Activated naive CD8-positive, alpha-beta T cell treated with anti-CD3 and anti-CD28 coated beads for 36 hours (primary cell): ENCODE measurements around the gene COL9A1. TPM values are rescaled to one million over a fixed set of nuclear protein-coding genes. Genes with fewer than 3 reads are reported as not detected.

Experiments used
- DNase-seq: peaks from one replicate; pipeline ENCODE4 v3.0.0; 2021
- H3K27ac Mint-ChIP-seq: one replicate; pipeline ENCODE4 v1.8.0; 2022; ENCODE audit warnings: mild to moderate bottlenecking, moderate library complexity, mixed read lengths
- H3K27me3 Mint-ChIP-seq: one replicate; pipeline ENCODE4 v1.8.0; 2022; ENCODE audit warnings: mild to moderate bottlenecking, mixed read lengths
- H3K36me3 Mint-ChIP-seq: one replicate; pipeline ENCODE4 v1.8.0; 2021; ENCODE audit warnings: mild to moderate bottlenecking, mixed read lengths
- H3K4me1 Mint-ChIP-seq: one replicate; pipeline ENCODE4 v1.8.0; 2021; ENCODE audit warnings: mixed read lengths
- H3K4me3 Mint-ChIP-seq: one replicate; pipeline ENCODE4 v1.8.0; 2022; ENCODE audit warnings: mild to moderate bottlenecking, moderate library complexity, mixed read lengths
- H3K9me3 Mint-ChIP-seq: one replicate; pipeline ENCODE4 v1.8.0; 2022; ENCODE audit warnings: mixed read lengths
- total RNA-seq, 2 experiments: library from RNA; stranded (reverse); gene quantifications; one replicate each; pipeline ENCODE4 v1.2.3, GENCODE V29; 2021

Gene COL9A1
- total RNA-seq, 2 experiments from 2014 or later: not detected

GRCh38 chr6:70183538-70183937, 119.3 kb downstream of the COL9A1 start:
- Mint-ChIP-seq H3K27me3 (no peaks in the 10 kb centered on the region), H3K36me3 (no peaks in the 10 kb centered on the region), H3K4me3 (no peak overlapping the region), H3K27ac (no peak overlapping the region), H3K9me3 (no peaks in the 10 kb centered on the region), H3K4me1 (no peaks in the 10 kb centered on the region)
- no peak for DNase-seq

GRCh38 chr6:70180901-70181599, 121.8 kb downstream of the COL9A1 start:
- H3K27ac Mint-ChIP-seq: no peak overlapping the region
- no peaks in the 10 kb centered on the region for H3K27me3 Mint-ChIP-seq
- H3K4me1 Mint-ChIP-seq: no peaks in the 10 kb centered on the region

DNA sequence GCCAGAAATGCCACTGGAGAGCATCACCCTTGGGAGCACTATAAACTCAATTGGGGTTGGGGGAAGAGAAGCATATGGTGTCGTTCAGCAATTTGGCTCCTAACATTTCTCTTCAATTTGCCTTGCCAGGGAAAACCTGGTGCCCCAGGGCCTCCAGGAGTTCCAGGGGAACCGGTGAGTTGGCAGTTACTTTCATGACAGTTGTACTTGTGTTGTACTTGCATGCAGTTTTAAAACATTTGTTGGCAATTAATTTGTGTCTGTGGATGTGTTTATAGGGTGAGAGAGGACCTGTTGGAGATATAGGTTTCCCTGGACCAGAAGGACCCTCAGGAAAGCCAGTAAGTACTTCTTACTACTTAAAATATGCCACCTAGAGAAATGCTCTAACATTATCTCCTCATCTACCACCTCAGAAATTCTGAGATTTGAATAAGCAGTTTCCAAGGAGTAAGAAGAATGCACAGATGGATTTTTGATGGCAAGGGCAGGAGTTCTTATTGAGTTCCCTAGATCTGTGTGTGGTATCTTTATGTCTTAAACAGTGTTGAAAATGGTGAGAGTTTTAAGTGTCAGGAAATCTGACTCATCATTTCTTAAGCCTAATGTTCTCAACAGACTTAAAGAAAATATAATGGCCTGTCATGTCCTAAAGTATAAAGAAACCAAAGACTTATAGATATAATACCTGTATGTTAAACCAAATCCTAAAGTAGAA, 122.5 kb downstream of the COL9A1 start:
- no peaks in the 10 kb centered on the region for H3K36me3 Mint-ChIP-seq
- H3K9me3 Mint-ChIP-seq: no peaks in the 10 kb centered on the region
- no peak overlapping the region for H3K4me3 Mint-ChIP-seq
- no peak overlapping the region for H3K27ac Mint-ChIP-seq
- no peaks in the 10 kb centered on the region for H3K27me3 Mint-ChIP-seq
- no peak for DNase-seq
- H3K4me1 Mint-ChIP-seq: no peaks in the 10 kb centered on the region

More at GRCh38 chr6:70180901-70181599, 121.8 kb downstream of the COL9A1 start:
- H3K4me3 Mint-ChIP-seq: no peak overlapping the region
- H3K9me3 Mint-ChIP-seq: no peaks in the 10 kb centered on the region
- no peaks in the 10 kb centered on the region for H3K36me3 Mint-ChIP-seq
- no peak for DNase-seq

- no peak overlapping the region for H3K27ac Mint-ChIP-seq
- H3K9me3 Mint-ChIP-seq: no peaks in the 10 kb centered on the region
- H3K27me3 Mint-ChIP-seq: peaks cover 4% of the 10 kb centered on the region
- no peak for DNase-seq
- H3K36me3 Mint-ChIP-seq: no peaks in the 10 kb centered on the region
- no peak overlapping the region for H3K4me3 Mint-ChIP-seq
- H3K4me1 Mint-ChIP-seq: no peaks in the 10 kb centered on the region
These were observed 125.9 kb downstream of the COL9A1 start for GRCh38 chr6:70176842-70177550.

GRCh38 chr6:70175770-70176169, 127.1 kb downstream of the COL9A1 start:
- no peak for DNase-seq
- no peak overlapping the region for H3K27ac Mint-ChIP-seq
- H3K4me1 Mint-ChIP-seq: no peaks in the 10 kb centered on the region
- no peak overlapping the region for H3K4me3 Mint-ChIP-seq
- H3K9me3 Mint-ChIP-seq: no peaks in the 10 kb centered on the region
- peaks cover 4% of the 10 kb centered on the region for H3K27me3 Mint-ChIP-seq
- no peaks in the 10 kb centered on the region for H3K36me3 Mint-ChIP-seq

GRCh38 chr6:70172252-70172651, 130.6 kb downstream of the COL9A1 start:
- no peaks in the 10 kb centered on the region for H3K36me3 Mint-ChIP-seq
- no peak overlapping the region for H3K4me3 Mint-ChIP-seq
- H3K27ac Mint-ChIP-seq: no peak overlapping the region
- H3K4me1 Mint-ChIP-seq: no peaks in the 10 kb centered on the region
- H3K27me3 Mint-ChIP-seq: peaks cover 4% of the 10 kb centered on the region
- no peaks in the 10 kb centered on the region for H3K9me3 Mint-ChIP-seq
- DNase-seq: no peak

DNA sequence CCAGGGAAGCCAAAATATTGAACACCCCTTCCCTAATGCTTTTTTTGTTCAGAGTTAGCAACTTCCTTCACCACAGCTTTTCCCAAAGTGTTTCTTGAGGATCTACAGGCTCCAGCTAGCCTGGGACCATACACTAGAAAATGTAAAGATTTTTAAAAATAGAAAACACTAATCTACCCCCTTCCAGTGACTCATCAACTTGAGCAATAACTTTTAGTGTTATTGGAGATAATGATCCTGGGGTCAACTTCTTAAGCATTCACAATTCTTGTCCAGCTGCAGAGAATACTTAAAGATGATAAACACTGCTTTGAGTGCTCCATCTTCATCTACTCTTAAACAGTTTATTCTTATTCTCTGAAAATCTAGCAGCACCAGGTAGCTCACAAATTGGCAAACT, 131.6 kb downstream of the COL9A1 start:
- H3K27ac Mint-ChIP-seq: no peak overlapping the region
- no peaks in the 10 kb centered on the region for H3K9me3 Mint-ChIP-seq
- no peak for DNase-seq
- H3K27me3 Mint-ChIP-seq: peaks cover 13% of the 10 kb centered on the region
- no peak overlapping the region for H3K4me3 Mint-ChIP-seq
- peaks cover 4% of the 10 kb centered on the region for H3K4me1 Mint-ChIP-seq
- H3K36me3 Mint-ChIP-seq: no peaks in the 10 kb centered on the region

DNA sequence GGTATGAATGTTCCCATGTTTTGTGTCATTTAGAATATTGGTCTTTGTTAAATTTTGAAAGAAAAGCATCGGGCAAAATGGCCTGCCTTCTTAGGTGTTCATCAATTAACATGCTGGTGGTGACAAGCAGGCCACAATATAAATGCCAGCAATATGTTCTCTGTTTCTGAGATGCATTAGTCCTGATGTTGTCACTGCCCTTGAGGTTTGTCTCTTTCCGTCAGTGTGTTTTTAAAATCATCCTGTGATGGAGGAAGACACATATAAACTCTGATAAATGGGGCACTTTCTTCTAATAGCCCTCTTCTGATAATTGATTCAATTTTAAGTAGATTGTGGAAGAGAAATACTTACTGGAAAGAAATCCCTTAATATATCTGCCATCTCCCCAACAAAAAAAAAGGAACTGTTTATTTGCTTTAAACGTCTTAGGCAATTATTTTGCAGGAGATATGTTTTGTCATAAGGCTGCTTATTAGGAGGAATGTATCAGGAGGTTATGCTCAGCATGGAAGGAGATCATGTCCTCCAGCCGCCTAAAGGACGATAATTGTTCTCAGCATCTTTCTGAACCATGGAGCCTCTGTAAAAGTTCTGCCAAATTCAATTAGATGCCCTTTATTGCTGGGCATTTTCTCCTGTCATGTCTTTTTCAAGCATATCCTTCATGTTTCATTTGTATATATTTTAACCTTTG, 134.1 kb downstream of the COL9A1 start:
- no peaks in the 10 kb centered on the region for H3K36me3 Mint-ChIP-seq
- H3K9me3 Mint-ChIP-seq: no peaks in the 10 kb centered on the region
- H3K4me3 Mint-ChIP-seq: no peak overlapping the region
- peaks cover 7% of the 10 kb centered on the region for H3K4me1 Mint-ChIP-seq
- H3K27me3 Mint-ChIP-seq: peaks cover 19% of the 10 kb centered on the region
- DNase-seq: no peak
- no peak overlapping the region for H3K27ac Mint-ChIP-seq

Other genes starting within 250 kb of the COL9A1 start
- gene FAM135A, start 110.4 kb upstream of the COL9A1 start, total RNA-seq: 1 to 10 TPM; 6.5 to 7.3 TPM